Measurements from ENCODE around the gene DPF3.

DPF3 gene

GRCh38 chr14:72708222-72708621 is 185.7 kb downstream of the DPF3 start:
- Histone ChIP-seq H2AFZ (ENCODE audit: low read length) (no peak overlapping the region), H3K27me3 (replicated peaks; ENCODE audit: insufficient read depth, low read length) (no peaks in the 10 kb centered on the region), H3K4me1 (ENCODE audit: low read length) (no peaks in the 10 kb centered on the region), H3K79me2 (ENCODE audit: low read length) (no peaks in the 10 kb centered on the region), H3K4me2 (ENCODE audit: low read depth, low read length) (no peak overlapping the region), H3K27ac (ENCODE audit: low read length) (no peak overlapping the region), H4K20me1 (ENCODE audit: insufficient read depth, low read length) (no peaks in the 10 kb centered on the region), H3K9ac (ENCODE audit: low read length) (no peak overlapping the region), H3K9me2 (replicated peaks; ENCODE audit: insufficient read depth, low read length) (no peaks in the 10 kb centered on the region), H3K9me3 (replicated peaks; ENCODE audit: insufficient read depth, low read length) (no peaks in the 10 kb centered on the region), H3K4me3 (ENCODE audit: low read length) (no peak overlapping the region), H3F3A (ENCODE audit: insufficient read depth, low read length) (no peaks in the 10 kb centered on the region), H3K36me3 (replicated peaks; ENCODE audit: insufficient read depth, low read length) (no peaks in the 10 kb centered on the region)
- no peak for TF ChIP-seq CTCF (IDR thresholded peaks at IDR 0.05; ENCODE audit: low read length)
- no peak for TF ChIP-seq EZH2 (optimal IDR thresholded peaks at IDR 0.05; ENCODE audit: low read depth, low read length)
- TF ChIP-seq EZH2phosphoT487 (IDR thresholded peaks at IDR 0.05; ENCODE audit: low read length), result no peak
- no peak for DNase-seq

DNA sequence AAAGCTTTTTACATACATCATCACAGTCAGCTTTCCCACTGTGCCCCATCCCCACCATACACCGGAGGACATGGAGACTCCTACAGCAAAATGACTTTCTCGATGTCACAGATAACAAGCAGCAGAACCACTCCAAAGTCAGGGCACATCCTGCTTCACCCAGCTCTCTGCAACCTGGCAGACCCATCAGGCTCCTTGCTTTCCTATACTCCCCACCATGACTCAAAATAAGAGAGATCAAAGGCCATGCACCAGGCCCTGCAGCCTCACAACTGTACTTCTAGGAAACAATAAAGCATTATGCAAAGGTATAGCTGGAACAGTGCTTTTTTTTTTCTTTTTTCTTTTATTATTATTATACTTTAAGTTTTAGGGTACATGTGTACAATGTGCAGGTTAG is 187.4 kb downstream of the DPF3 start:
- Histone ChIP-seq H3K79me2 (ENCODE audit: low read length) (no peaks in the 10 kb centered on the region), H3K9ac (ENCODE audit: low read length) (no peak overlapping the region)

GRCh38 chr14:72704502-72704901 is 189.4 kb downstream of the DPF3 start:
- H3K4me2 ChIP-seq (ENCODE audit: low read depth, low read length), result no peak overlapping the region
- H3K4me1 ChIP-seq (ENCODE audit: low read length), result no peaks in the 10 kb centered on the region
- no peaks in the 10 kb centered on the region for H3F3A ChIP-seq (ENCODE audit: insufficient read depth, low read length)
- no peaks in the 10 kb centered on the region for H3K79me2 ChIP-seq (ENCODE audit: low read length)
- H3K27me3 ChIP-seq (replicated peaks; ENCODE audit: insufficient read depth, low read length), result no peaks in the 10 kb centered on the region
- no peaks in the 10 kb centered on the region for H3K36me3 ChIP-seq (replicated peaks; ENCODE audit: insufficient read depth, low read length)
- no peaks in the 10 kb centered on the region for H4K20me1 ChIP-seq (ENCODE audit: insufficient read depth, low read length)
- no peaks in the 10 kb centered on the region for H3K9me2 ChIP-seq (replicated peaks; ENCODE audit: insufficient read depth, low read length)
- no peak overlapping the region for H3K4me3 ChIP-seq (ENCODE audit: low read length)
- H2AFZ ChIP-seq (ENCODE audit: low read length), result no peak overlapping the region
- H3K9me3 ChIP-seq (replicated peaks; ENCODE audit: insufficient read depth, low read length), result no peaks in the 10 kb centered on the region
- DNase-seq, result no peak
- no peak for TF ChIP-seq EZH2 (optimal IDR thresholded peaks at IDR 0.05; ENCODE audit: low read depth, low read length)
- H3K9ac ChIP-seq (ENCODE audit: low read length), result no peak overlapping the region
- no peak overlapping the region for H3K27ac ChIP-seq (ENCODE audit: low read length)

More for the DNA sequence above, 187.4 kb downstream of the DPF3 start:
- Histone ChIP-seq H3K27ac (ENCODE audit: low read length) (no peak overlapping the region), H3K4me2 (ENCODE audit: low read depth, low read length) (no peak overlapping the region), H4K20me1 (ENCODE audit: insufficient read depth, low read length) (no peaks in the 10 kb centered on the region), H3K36me3 (replicated peaks; ENCODE audit: insufficient read depth, low read length) (no peaks in the 10 kb centered on the region), H2AFZ (ENCODE audit: low read length) (no peak overlapping the region), H3K27me3 (replicated peaks; ENCODE audit: insufficient read depth, low read length) (no peaks in the 10 kb centered on the region), H3F3A (ENCODE audit: insufficient read depth, low read length) (no peaks in the 10 kb centered on the region), H3K4me3 (ENCODE audit: low read length) (no peak overlapping the region), H3K9me2 (replicated peaks; ENCODE audit: insufficient read depth, low read length) (no peaks in the 10 kb centered on the region), H3K4me1 (ENCODE audit: low read length) (no peaks in the 10 kb centered on the region), H3K9me3 (replicated peaks; ENCODE audit: insufficient read depth, low read length) (no peaks in the 10 kb centered on the region)
- DNase-seq, result no peak
- no peak for TF ChIP-seq EZH2 (optimal IDR thresholded peaks at IDR 0.05; ENCODE audit: low read depth, low read length)

GRCh38 chr14:72701605-72702004 is 192.3 kb downstream of the DPF3 start:
- DNase-seq, result no peak
- TF ChIP-seq EZH2phosphoT487 (IDR thresholded peaks at IDR 0.05; ENCODE audit: low read length) (no peak), EZH2 (optimal IDR thresholded peaks at IDR 0.05; ENCODE audit: low read depth, low read length) (no peak), CTCF (IDR thresholded peaks at IDR 0.05; ENCODE audit: low read length) (no peak)
- H2AFZ ChIP-seq (ENCODE audit: low read length), result no peak overlapping the region
- no peak overlapping the region for H3K4me3 ChIP-seq (ENCODE audit: low read length)
- no peak overlapping the region for H3K4me2 ChIP-seq (ENCODE audit: low read depth, low read length)
- H3K27ac ChIP-seq (ENCODE audit: low read length), result no peak overlapping the region
- H3K79me2 ChIP-seq (ENCODE audit: low read length), result no peaks in the 10 kb centered on the region
- no peaks in the 10 kb centered on the region for H3K36me3 ChIP-seq (replicated peaks; ENCODE audit: insufficient read depth, low read length)
- no peaks in the 10 kb centered on the region for H3K9me2 ChIP-seq (replicated peaks; ENCODE audit: insufficient read depth, low read length)
- H4K20me1 ChIP-seq (ENCODE audit: insufficient read depth, low read length), result no peaks in the 10 kb centered on the region
- H3K27me3 ChIP-seq (replicated peaks; ENCODE audit: insufficient read depth, low read length), result no peaks in the 10 kb centered on the region
- no peaks in the 10 kb centered on the region for H3F3A ChIP-seq (ENCODE audit: insufficient read depth, low read length)
- H3K4me1 ChIP-seq (ENCODE audit: low read length), result no peaks in the 10 kb centered on the region
- H3K9me3 ChIP-seq (replicated peaks; ENCODE audit: insufficient read depth, low read length), result no peaks in the 10 kb centered on the region
- H3K9ac ChIP-seq (ENCODE audit: low read length), result no peak overlapping the region
